ENCODE data around the gene ZNRF1. TPM values are rescaled to one million over a fixed set of nuclear protein-coding genes. Genes with fewer than 3 reads are reported as not detected.

ZNRF1 gene
- total RNA-seq, 4 donors from 2014 or later, result 8.3 to 17.3 (median 13.2) TPM

GRCh38 chr16:75111961-75112733 is 113.3 kb downstream of the ZNRF1 start:
- TF ChIP-seq CTCF (IDR thresholded peaks at IDR 0.05; ENCODE audit: low read depth), result no peak

GRCh38 chr16:75112734-75113491 is 114.1 kb downstream of the ZNRF1 start:
- no peak for TF ChIP-seq CTCF (IDR thresholded peaks at IDR 0.05; ENCODE audit: low read depth)

- no peak for TF ChIP-seq CTCF (IDR thresholded peaks at IDR 0.05; ENCODE audit: low read depth)
These were observed 114.8 kb downstream of the ZNRF1 start for GRCh38 chr16:75113541-75114121.

- no peak for TF ChIP-seq CTCF (IDR thresholded peaks at IDR 0.05; ENCODE audit: low read depth)
These were observed 115.5 kb downstream of the ZNRF1 start for GRCh38 chr16:75114179-75114945.

GRCh38 chr16:75114946-75115825 is 116.4 kb downstream of the ZNRF1 start:
- no peak for TF ChIP-seq CTCF (IDR thresholded peaks at IDR 0.05; ENCODE audit: low read depth)

GRCh38 chr16:75116081-75116910 is 117.5 kb downstream of the ZNRF1 start, which contains the start of gene LDHD:
Gene LDHD, minus strand, starts transcription at chr16:75116780. Its CDS starts 60 bp downstream, at chr16:75116720.
- no peak for TF ChIP-seq CTCF (IDR thresholded peaks at IDR 0.05; ENCODE audit: low read depth)

Measured in subcutaneous adipose tissue (tissue), 4 donors.